Mesendoderm (in vitro differentiated cells): Measurements from ENCODE around the gene SOX4.

Source experiments
- DNase-seq: peaks from one replicate; pipeline ENCODE4 v3.0.0; 2013
- H2AK5ac ChIP-seq: 2 replicates; pipeline ENCODE4 v1.6.1; 2013; ENCODE audit warnings: low read length, inconsistent platforms
- H2BK120ac ChIP-seq: 2 replicates; pipeline ENCODE4 v1.6.1; 2013; ENCODE audit warnings: low read depth, mild to moderate bottlenecking, low read length, moderate library complexity, mixed read lengths
- H2BK15ac ChIP-seq: replicated peaks from 2 replicates; pipeline ENCODE4 v1.6.1; 2013; ENCODE audit warnings: low read depth, mild to moderate bottlenecking, moderate library complexity
- H2BK5ac ChIP-seq: 2 replicates; pipeline ENCODE4 v1.6.1; 2013; ENCODE audit warnings: low read length, inconsistent platforms
- H3K18ac ChIP-seq: 2 replicates; pipeline ENCODE4 v1.6.1; 2013; ENCODE audit warnings: mild to moderate bottlenecking, low read length, mixed read lengths
- H3K23ac ChIP-seq: one replicate; pipeline ENCODE4 v1.6.1; 2013; ENCODE audit warnings: low read length
- H3K27ac ChIP-seq: 2 replicates; pipeline ENCODE4 v1.5.1; 2013; ENCODE audit warnings: low read depth, mild to moderate bottlenecking, inconsistent platforms, low read length, moderate library complexity
- H3K27me3 ChIP-seq: 2 replicates; pipeline ENCODE4 v1.6.1; 2013; ENCODE audit warnings: low read length, control low read depth, mild to moderate bottlenecking, inconsistent platforms; ENCODE audit not compliant: insufficient read depth, poor library complexity
- H3K36me3 ChIP-seq: 2 replicates; pipeline ENCODE4 v1.6.1; 2013; ENCODE audit warnings: low read length, inconsistent platforms; ENCODE audit not compliant: control insufficient read depth, insufficient read depth
- H3K4ac ChIP-seq: one replicate; pipeline ENCODE4 v1.6.1; 2013; ENCODE audit warnings: low read depth, mild to moderate bottlenecking, low read length, moderate library complexity
- H3K4me1 ChIP-seq: 2 replicates; pipeline ENCODE4 v1.6.1; 2013; ENCODE audit warnings: low read depth, low read length, inconsistent platforms; ENCODE audit not compliant: control insufficient read depth
- H3K4me2 ChIP-seq: 2 replicates; pipeline ENCODE4 v1.6.1; 2013; ENCODE audit warnings: low read length
- H3K4me3 ChIP-seq: 2 replicates; pipeline ENCODE4 v1.5.1; 2013; ENCODE audit warnings: mild to moderate bottlenecking, low read length
- H3K56ac ChIP-seq: one replicate; pipeline ENCODE4 v1.6.1; 2013; ENCODE audit warnings: low read length
- H3K79me1 ChIP-seq: 2 replicates; pipeline ENCODE4 v1.6.1; 2013; ENCODE audit warnings: low read length, inconsistent platforms
- H3K79me2 ChIP-seq: 2 replicates; pipeline ENCODE4 v1.6.1; 2013; ENCODE audit warnings: mild to moderate bottlenecking, low read length; ENCODE audit not compliant: control insufficient read depth, insufficient read depth
- H3K9ac ChIP-seq: 2 replicates; pipeline ENCODE4 v1.6.1; 2013; ENCODE audit warnings: low read length, inconsistent platforms
- H4K5ac ChIP-seq: one replicate; pipeline ENCODE4 v1.6.1; 2013; ENCODE audit warnings: low read length
- H4K8ac ChIP-seq: one replicate; pipeline ENCODE4 v1.6.1; 2013; ENCODE audit warnings: low read depth, mild to moderate bottlenecking, control low read depth, low read length, moderate library complexity
- WGBS: extraction: QIAGEN DNeasy Blood & Tissue Kit; methylation state at CpG from one replicate; pipeline ENCODE4 v1.1.7; 2013; ENCODE audit warnings: low lambda C conversion rate, missing lambda C conversion rate; ENCODE audit not compliant: insufficient coverage; ENCODE audit errors: extremely low coverage; 5-methylcytosine and 5-hydroxymethylcytosine counted together

Gene SOX4

GRCh38 chr6:21597801-21598673 is 4.5 kb downstream of the SOX4 start:
- no CpG with 5 or more reads among the region's 14 CpGs for WGBS
- H3K79me2 ChIP-seq = peaks cover 46% of the 10 kb centered on the region
- H3K27ac ChIP-seq = no peak overlapping the region
- H3K23ac ChIP-seq = no peak overlapping the region
- no peak overlapping the region for H4K8ac ChIP-seq
- DNase-seq = no peak
- no peaks in the 10 kb centered on the region for H3K4me1 ChIP-seq
- H3K18ac ChIP-seq = no peak overlapping the region
- H2AK5ac ChIP-seq = no peak overlapping the region
- H3K79me1 ChIP-seq = no peaks in the 10 kb centered on the region
- H3K36me3 ChIP-seq = no peaks in the 10 kb centered on the region
- no peaks in the 10 kb centered on the region for H3K27me3 ChIP-seq
- peak overlapping the region; percentile 68 for H3K9ac ChIP-seq
- no peak overlapping the region for H4K5ac ChIP-seq
- peak overlapping the region; percentile 40 for H3K56ac ChIP-seq
- H2BK5ac ChIP-seq = no peak overlapping the region
- H2BK15ac ChIP-seq = no peak overlapping the region
- peak overlapping the region; percentile 32 for H3K4me2 ChIP-seq
- H2BK120ac ChIP-seq = no peak overlapping the region
- peak overlapping the region; percentile 47 for H3K4me3 ChIP-seq
- H3K4ac ChIP-seq = no peak overlapping the region

GRCh38 chr6:21598674-21599023 is 5.1 kb downstream of the SOX4 start:
- no peaks in the 10 kb centered on the region for H3K4me1 ChIP-seq
- no peak overlapping the region for H3K23ac ChIP-seq
- peak overlapping the region; percentile 11 for H3K56ac ChIP-seq
- H4K8ac ChIP-seq = no peak overlapping the region
- H2BK15ac ChIP-seq = no peak overlapping the region
- H3K4ac ChIP-seq = no peak overlapping the region
- H3K9ac ChIP-seq = peak overlapping the region; percentile 46
- no peak overlapping the region for H3K27ac ChIP-seq
- WGBS = no CpG with 5 or more reads among the region's 3 CpGs
- H4K5ac ChIP-seq = no peak overlapping the region
- H3K27me3 ChIP-seq = no peaks in the 10 kb centered on the region
- no peak for DNase-seq
- H3K18ac ChIP-seq = no peak overlapping the region
- no peaks in the 10 kb centered on the region for H3K79me1 ChIP-seq
- no peak overlapping the region for H2BK5ac ChIP-seq
- H3K4me2 ChIP-seq = peak overlapping the region; percentile 12
- no peak overlapping the region for H3K4me3 ChIP-seq
- H2BK120ac ChIP-seq = no peak overlapping the region
- no peaks in the 10 kb centered on the region for H3K36me3 ChIP-seq
- peaks cover 46% of the 10 kb centered on the region for H3K79me2 ChIP-seq
- H2AK5ac ChIP-seq = no peak overlapping the region

- WGBS = no CpG with 5 or more reads among the region's 3 CpGs
Measured at GRCh38 chr6:21599051-21599696, 5.6 kb downstream of the SOX4 start.

GRCh38 chr6:21601339-21601923 is 7.9 kb downstream of the SOX4 start:
- Histone ChIP-seq H3K18ac (no peak overlapping the region), H3K36me3 (no peaks in the 10 kb centered on the region), H3K4ac (no peak overlapping the region), H3K79me2 (peaks cover 18% of the 10 kb centered on the region), H3K27me3 (no peaks in the 10 kb centered on the region), H3K56ac (no peak overlapping the region), H3K9ac (no peak overlapping the region), H2BK15ac (no peak overlapping the region), H3K4me1 (no peaks in the 10 kb centered on the region), H3K27ac (no peak overlapping the region), H2AK5ac (no peak overlapping the region), H4K5ac (no peak overlapping the region), H3K4me3 (no peak overlapping the region), H2BK5ac (no peak overlapping the region), H2BK120ac (no peak overlapping the region), H3K23ac (no peak overlapping the region), H3K4me2 (no peak overlapping the region), H3K79me1 (no peaks in the 10 kb centered on the region), H4K8ac (no peak overlapping the region)
- WGBS = no CpG with 5 or more reads among the region's 9 CpGs
- no peak for DNase-seq

More at GRCh38 chr6:21599051-21599696, 5.6 kb downstream of the SOX4 start:
- Histone ChIP-seq H3K4ac (no peak overlapping the region), H3K18ac (no peak overlapping the region), H3K23ac (no peak overlapping the region), H3K56ac (no peak overlapping the region), H3K79me2 (peaks cover 41% of the 10 kb centered on the region), H2BK120ac (no peak overlapping the region), H3K27me3 (no peaks in the 10 kb centered on the region), H4K5ac (no peak overlapping the region), H2AK5ac (no peak overlapping the region), H2BK15ac (no peak overlapping the region), H4K8ac (no peak overlapping the region), H3K4me1 (no peaks in the 10 kb centered on the region), H3K79me1 (no peaks in the 10 kb centered on the region), H2BK5ac (no peak overlapping the region), H3K36me3 (no peaks in the 10 kb centered on the region), H3K4me2 (no peak overlapping the region), H3K27ac (no peak overlapping the region), H3K9ac (no peak overlapping the region), H3K4me3 (no peak overlapping the region)
- no peak for DNase-seq

DNA sequence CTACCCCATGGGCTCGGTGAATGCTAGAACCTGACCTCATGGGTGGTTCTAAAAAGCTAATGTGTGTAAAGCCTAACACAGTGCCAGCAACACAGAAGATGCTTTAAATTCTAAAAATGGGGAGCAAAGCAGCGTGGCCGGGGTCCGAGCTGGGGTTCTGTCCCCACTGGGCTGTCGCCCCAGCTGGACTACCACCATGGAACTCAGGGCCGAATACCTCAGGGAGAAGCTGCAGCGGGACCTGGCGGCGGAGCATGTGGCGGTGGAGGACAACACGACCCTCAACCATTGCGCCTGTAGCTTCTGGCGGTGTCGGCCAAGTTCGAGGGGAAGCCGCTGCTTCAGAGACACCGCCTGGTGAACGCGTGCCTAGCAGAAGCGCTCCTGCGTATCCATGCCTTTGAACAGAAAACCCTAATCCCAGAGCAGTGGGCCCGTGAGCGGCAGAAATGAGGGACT is 8.4 kb downstream of the SOX4 start:
- Histone ChIP-seq H3K79me2 (peaks cover 15% of the 10 kb centered on the region), H3K18ac (no peak overlapping the region), H2BK15ac (no peak overlapping the region), H3K56ac (no peak overlapping the region), H3K79me1 (no peaks in the 10 kb centered on the region), H3K36me3 (no peaks in the 10 kb centered on the region), H2BK5ac (no peak overlapping the region), H2AK5ac (no peak overlapping the region), H4K8ac (no peak overlapping the region), H3K4me1 (no peaks in the 10 kb centered on the region), H3K9ac (no peak overlapping the region), H3K27me3 (no peaks in the 10 kb centered on the region), H2BK120ac (no peak overlapping the region), H3K4me3 (no peak overlapping the region), H3K4me2 (no peak overlapping the region), H3K27ac (no peak overlapping the region), H4K5ac (no peak overlapping the region), H3K23ac (peak overlapping the region; percentile 6), H3K4ac (no peak overlapping the region)
- DNase-seq = no peak
- WGBS = no CpG with 5 or more reads among the region's 23 CpGs
